Liver (tissue), 9 donors: ENCODE data around the gene TCERG1L. TPM values are rescaled to one million over a fixed set of nuclear protein-coding genes. Genes with fewer than 3 reads are reported as not detected.

Source experiments
- DNase-seq: peaks from one replicate; pipeline ENCODE4 v3.0.0-alpha.2; 2017; ENCODE audit warnings: low spot score
- H3K27ac ChIP-seq, 2 donors: one replicate each; pipeline ENCODE4 v1.7.0; 2013; ENCODE audit warnings: inconsistent platforms in 2 of 2, low read length in 2 of 2, control low read depth in 1 of 2, low read depth in 1 of 2, mild to moderate bottlenecking in 1 of 2
- H3K27me3 ChIP-seq, 4 donors: one replicate each; pipeline versions ENCODE4 v1.6.1 to v1.7.0; 2013; ENCODE audit warnings: low read length in 3 of 4, inconsistent platforms in 1 of 4, mild to moderate bottlenecking in 1 of 4, moderate library complexity in 1 of 4; ENCODE audit not compliant: control insufficient read depth in 4 of 4, insufficient read depth in 4 of 4
- H3K36me3 ChIP-seq, 4 donors: one replicate each; pipeline versions ENCODE4 v1.6.1 to v1.7.0; 2013; ENCODE audit warnings: low read length in 3 of 4, mild to moderate bottlenecking in 3 of 4, low read depth in 1 of 4, moderate library complexity in 1 of 4; ENCODE audit not compliant: control insufficient read depth in 4 of 4, insufficient read depth in 3 of 4
- H3K4me1 ChIP-seq, 4 donors: one replicate each; pipeline versions ENCODE4 v1.6.1 to v1.7.0; 2013; ENCODE audit warnings: low read length in 3 of 4, mild to moderate bottlenecking in 3 of 4, moderate library complexity in 1 of 4; ENCODE audit not compliant: control insufficient read depth in 4 of 4, insufficient read depth in 4 of 4
- H3K4me3 ChIP-seq, 3 donors: one replicate each; pipeline versions ENCODE4 v1.6.1 to v1.7.0; 2013; ENCODE audit warnings: low read length in 3 of 3, control low read depth in 1 of 3, low read depth in 1 of 3, mild to moderate bottlenecking in 1 of 3
- H3K9ac ChIP-seq, 2 donors: one replicate each; pipeline ENCODE4 v1.7.0; 2013; ENCODE audit warnings: low read length in 2 of 2, mild to moderate bottlenecking in 2 of 2, moderate library complexity in 2 of 2, control low read depth in 1 of 2, low read depth in 1 of 2
- H3K9me3 ChIP-seq, 4 donors: one replicate each; pipeline versions ENCODE4 v1.6.1 to v1.7.0; 2013; ENCODE audit warnings: low read length in 3 of 4; ENCODE audit not compliant: control insufficient read depth in 4 of 4
- ATF3 ChIP-seq: IDR thresholded peaks from 2 replicates; pipeline ENCODE4 v1.6.1; 2016; ENCODE audit warnings: antibody characterized with exemption
- CTCF ChIP-seq: fragments of 150-350 bp; IDR thresholded peaks from 2 replicates; pipeline ENCODE4 v1.5.1; 2017; ENCODE audit warnings: improper control_type of control experiment, low read depth, low read length; ENCODE audit not compliant: missing input control
- EGR1 ChIP-seq, 2 donors: IDR thresholded peaks; 2 replicates each; pipeline ENCODE4 v1.6.1; 2016 to 2018; ENCODE audit warnings: antibody characterized with exemption in 2 of 2, low read depth in 2 of 2
- FOXA1 ChIP-seq: IDR thresholded peaks from 2 replicates; pipeline ENCODE4 v1.6.1; 2016; ENCODE audit warnings: antibody characterized with exemption
- FOXA2 ChIP-seq: IDR thresholded peaks from 2 replicates; pipeline ENCODE4 v1.6.1; 2016; ENCODE audit warnings: antibody characterized with exemption
- GABPA ChIP-seq, 2 donors: IDR thresholded peaks in 1 of 2; conservative IDR thresholded peaks in 1 of 2; 2 replicates each; pipeline ENCODE4 v1.6.1; 2016; ENCODE audit warnings: antibody characterized with exemption in 2 of 2, mild to moderate bottlenecking in 1 of 2, moderate library complexity in 1 of 2
- HNF4A ChIP-seq, 2 donors: conservative IDR thresholded peaks; 2 replicates each; pipeline ENCODE4 v1.6.1; 2016; ENCODE audit warnings: antibody characterized with exemption in 2 of 2, mild to moderate bottlenecking in 2 of 2
- HNF4G ChIP-seq: IDR thresholded peaks from 2 replicates; pipeline ENCODE4 v1.6.1; 2016; ENCODE audit warnings: antibody characterized with exemption
- JUND ChIP-seq, 2 donors: IDR thresholded peaks; 2 replicates each; pipeline ENCODE4 v1.6.1; 2016; ENCODE audit warnings: antibody characterized with exemption in 2 of 2
- NR2F2 ChIP-seq: IDR thresholded peaks from 2 replicates; pipeline ENCODE4 v1.6.1; 2016; ENCODE audit warnings: antibody characterized with exemption
- RAD21 ChIP-seq, 2 donors: IDR thresholded peaks; 2 replicates each; pipeline ENCODE4 v1.6.1; 2016; ENCODE audit warnings: antibody characterized with exemption in 2 of 2, mild to moderate bottlenecking in 2 of 2
- REST ChIP-seq: IDR thresholded peaks from 2 replicates; pipeline ENCODE4 v1.6.1; 2016; ENCODE audit warnings: antibody characterized with exemption, mild to moderate bottlenecking
- RXRA ChIP-seq, 2 donors: IDR thresholded peaks; 2 replicates each; pipeline ENCODE4 v1.6.1; 2017 to 2018; ENCODE audit warnings: antibody characterized with exemption in 2 of 2, mild to moderate bottlenecking in 1 of 2
- SP1 ChIP-seq: IDR thresholded peaks from 2 replicates; pipeline ENCODE4 v1.6.1; 2018; ENCODE audit warnings: antibody characterized with exemption, mild to moderate bottlenecking
- TAF1 ChIP-seq: conservative IDR thresholded peaks from 2 replicates; pipeline ENCODE4 v1.6.1; 2016; ENCODE audit warnings: antibody characterized with exemption, mild to moderate bottlenecking
- ZBTB33 ChIP-seq: IDR thresholded peaks from 2 replicates; pipeline ENCODE4 v1.6.1; 2016; ENCODE audit warnings: antibody characterized with exemption
- WGBS: extraction: QIAGEN DNeasy Blood & Tissue Kit; methylation state at CpG from one replicate; pipeline ENCODE4 v1.1.7; 2013; 5-methylcytosine and 5-hydroxymethylcytosine counted together
- polyA plus RNA-seq, 2 donors: library from polyadenylated mRNA; stranded (reverse) in 1 of 2; unstranded in 1 of 2; fragments of 200-250 nt in 1 of 2; fragments of >200 nt in 1 of 2; fragmentation: Nextera tagmentation in 1 of 2; extraction: Ambion mirVana in 1 of 2; gene quantifications; one replicate each; pipeline versions ENCODE4 v1.2.1 to v1.2.3, GENCODE V29; 2013 to 2015
- total RNA-seq, 2 donors: library from RNA; depleted of rRNA; stranded (reverse); fragments of >200 nt; gene quantifications; one replicate each; pipeline ENCODE4 v1.2.3, GENCODE V29; 2014
- donor health status: healthy.
- donor health status: healthy.
- donor health status: healthy.
- donor health status: healthy.
- donor health status: healthy.

The TCERG1L gene
- total and polyA plus RNA-seq, 4 donors = not detected

- 57% methylated on average over 18 of the region's 18 CpGs for WGBS
- H3K36me3 ChIP-seq = no peaks in the 10 kb centered on the region
- H3K9ac ChIP-seq = no peak overlapping the region
- H3K27me3 ChIP-seq = peaks cover 0 to 7% (median 6%) of the 10 kb centered on the region in 4 donors
- no peaks in the 10 kb centered on the region for H3K4me1 ChIP-seq
- H3K27ac ChIP-seq = no peak overlapping the region
- no peak overlapping the region for H3K4me3 ChIP-seq
- TF ChIP-seq HNF4G (no peak), TAF1 (no peak), FOXA1 (no peak), RAD21 (IDR thresholded peaks at IDR 0.05) (no peak), REST (no peak), JUND (IDR thresholded peaks at IDR 0.05) (no peak), SP1 (no peak), GABPA (IDR thresholded peaks at IDR 0.05 in 1 of 2, conservative IDR thresholded peaks at IDR 0.05 in 1 of 2) (no peak), ZBTB33 (no peak), ATF3 (no peak)
- DNase-seq = no peak
- no peaks in the 10 kb centered on the region for H3K9me3 ChIP-seq
Observed at GRCh38 chr10:131250454-131251145, 60.9 kb downstream of the TCERG1L start.

- H3K27me3 ChIP-seq = peaks cover 0 to 7% (median 4%) of the 10 kb centered on the region in 4 donors
Observed at GRCh38 chr10:131249955-131250344, 61.6 kb downstream of the TCERG1L start.

More at GRCh38 chr10:131249955-131250344, 61.6 kb downstream of the TCERG1L start:
- no peak for DNase-seq
- no peaks in the 10 kb centered on the region for H3K9me3 ChIP-seq
- no peak overlapping the region for H3K27ac ChIP-seq
- H3K36me3 ChIP-seq = no peaks in the 10 kb centered on the region
- no peak overlapping the region for H3K9ac ChIP-seq
- no peak for TF ChIP-seq ZBTB33
- TF ChIP-seq RXRA (IDR thresholded peaks at IDR 0.05) = no peak
- no peak for TF ChIP-seq CTCF
- TF ChIP-seq NR2F2 = no peak
- no peak for TF ChIP-seq EGR1 (IDR thresholded peaks at IDR 0.05; ENCODE audit: low read depth in 2 of 2)
- TF ChIP-seq FOXA2 = no peak
- TF ChIP-seq HNF4A (conservative IDR thresholded peaks at IDR 0.05) = no peak
- TF ChIP-seq FOXA1 = no peak
- TF ChIP-seq RAD21 (IDR thresholded peaks at IDR 0.05) = no peak
- no peaks in the 10 kb centered on the region for H3K4me1 ChIP-seq
- WGBS = 33% methylated on average over 14 of the region's 14 CpGs
- H3K4me3 ChIP-seq = no peak overlapping the region
